Fibroblast of lung (primary cell): ENCODE data around the gene PLA2G2C.

Experiments
- CTCF ChIP-seq, 2 donors: IDR thresholded peaks in 1 of 2; conservative IDR thresholded peaks in 1 of 2; 1 replicate in 1 of 2; 2 replicates in 1 of 2; pipeline ENCODE4 v1.5.1; 2011 to 2012; ENCODE audit warnings: low read length in 2 of 2, control low read depth in 1 of 2, inconsistent platforms in 1 of 2, low read depth in 1 of 2, mild to moderate bottlenecking in 1 of 2
- EZH2 ChIP-seq: IDR thresholded peaks from 2 replicates; pipeline ENCODE4 v1.5.1; 2012; ENCODE audit warnings: low read length, control low read depth, mild to moderate bottlenecking; ENCODE audit errors: missing control alignments

DNA sequence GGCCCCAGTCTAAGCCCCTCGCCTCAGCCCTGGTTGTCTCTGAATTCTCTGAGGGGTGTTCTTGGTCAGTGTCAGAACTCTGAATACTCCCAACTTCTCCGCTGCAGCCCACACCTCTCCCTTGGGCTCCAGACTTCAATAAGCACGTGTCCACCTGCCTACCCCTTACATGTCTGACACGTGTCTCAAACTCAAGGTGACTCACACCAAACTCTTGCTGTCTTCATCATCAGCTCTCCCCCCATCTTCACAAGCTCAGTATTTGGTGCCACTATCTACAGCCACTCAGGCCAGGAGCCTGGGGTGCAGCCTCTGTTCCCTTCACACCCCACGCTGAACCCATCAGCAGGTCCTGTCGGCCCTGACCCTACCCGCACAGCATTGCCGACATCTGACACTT lies 19.2 kb downstream of the PLA2G2C start:
- TF ChIP-seq CTCF (conservative IDR thresholded peaks at IDR 0.05 in 1 of 2, IDR thresholded peaks at IDR 0.05 in 1 of 2; ENCODE audit: low read depth in 1 of 2, low read length in 2 of 2) (no peak), EZH2 (no peak)
